Astrocyte of the spinal cord (primary cell): ENCODE measurements around the gene HK1.

ENCODE experiments used
- DNase-seq: peaks from one replicate; pipeline ENCODE4 v3.0.0; 2011; ENCODE audit warnings: low read depth, low spot score
- H3K4me3 ChIP-seq: 2 replicates; pipeline ENCODE4 v1.5.1; 2011; ENCODE audit warnings: low read depth, mild to moderate bottlenecking, low read length, moderate library complexity
- in situ Hi-C: cut with HindIII; loops from 2 replicates; pipeline ENCODE4 v1.10.0; 2017; ENCODE audit warnings: low sequenced_read_pairs
- TF ChIP-seq, protein P1 (sequence below): IDR thresholded peaks from 2 replicates; pipeline ENCODE4 v1.5.1; 2012; ENCODE audit warnings: low read depth, mild to moderate bottlenecking, low read length, inconsistent platforms

The HK1 gene

DNA sequence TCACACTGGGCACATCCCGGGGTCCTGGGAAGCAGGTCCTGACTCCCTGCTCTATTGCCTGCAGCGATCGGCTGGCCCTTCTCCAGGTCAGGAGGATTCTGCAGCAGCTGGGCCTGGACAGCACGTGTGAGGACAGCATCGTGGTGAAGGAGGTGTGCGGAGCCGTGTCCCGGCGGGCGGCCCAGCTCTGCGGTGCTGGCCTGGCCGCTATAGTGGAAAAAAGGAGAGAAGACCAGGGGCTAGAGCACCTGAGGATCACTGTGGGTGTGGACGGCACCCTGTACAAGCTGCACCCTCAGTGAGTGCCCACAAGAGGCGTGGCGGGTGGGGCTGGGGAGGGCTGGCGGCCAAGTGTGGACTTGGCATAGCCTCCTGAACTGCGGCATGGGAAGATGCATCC, 12.8 kb upstream of the HK1 start:
- in situ Hi-C loops = no loop called here
- TF ChIP-seq, protein P1, sequence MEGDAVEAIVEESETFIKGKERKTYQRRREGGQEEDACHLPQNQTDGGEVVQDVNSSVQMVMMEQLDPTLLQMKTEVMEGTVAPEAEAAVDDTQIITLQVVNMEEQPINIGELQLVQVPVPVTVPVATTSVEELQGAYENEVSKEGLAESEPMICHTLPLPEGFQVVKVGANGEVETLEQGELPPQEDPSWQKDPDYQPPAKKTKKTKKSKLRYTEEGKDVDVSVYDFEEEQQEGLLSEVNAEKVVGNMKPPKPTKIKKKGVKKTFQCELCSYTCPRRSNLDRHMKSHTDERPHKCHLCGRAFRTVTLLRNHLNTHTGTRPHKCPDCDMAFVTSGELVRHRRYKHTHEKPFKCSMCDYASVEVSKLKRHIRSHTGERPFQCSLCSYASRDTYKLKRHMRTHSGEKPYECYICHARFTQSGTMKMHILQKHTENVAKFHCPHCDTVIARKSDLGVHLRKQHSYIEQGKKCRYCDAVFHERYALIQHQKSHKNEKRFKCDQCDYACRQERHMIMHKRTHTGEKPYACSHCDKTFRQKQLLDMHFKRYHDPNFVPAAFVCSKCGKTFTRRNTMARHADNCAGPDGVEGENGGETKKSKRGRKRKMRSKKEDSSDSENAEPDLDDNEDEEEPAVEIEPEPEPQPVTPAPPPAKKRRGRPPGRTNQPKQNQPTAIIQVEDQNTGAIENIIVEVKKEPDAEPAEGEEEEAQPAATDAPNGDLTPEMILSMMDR = no peak
- H3K4me3 ChIP-seq = no peak overlapping the region
- DNase-seq = no peak

DNA sequence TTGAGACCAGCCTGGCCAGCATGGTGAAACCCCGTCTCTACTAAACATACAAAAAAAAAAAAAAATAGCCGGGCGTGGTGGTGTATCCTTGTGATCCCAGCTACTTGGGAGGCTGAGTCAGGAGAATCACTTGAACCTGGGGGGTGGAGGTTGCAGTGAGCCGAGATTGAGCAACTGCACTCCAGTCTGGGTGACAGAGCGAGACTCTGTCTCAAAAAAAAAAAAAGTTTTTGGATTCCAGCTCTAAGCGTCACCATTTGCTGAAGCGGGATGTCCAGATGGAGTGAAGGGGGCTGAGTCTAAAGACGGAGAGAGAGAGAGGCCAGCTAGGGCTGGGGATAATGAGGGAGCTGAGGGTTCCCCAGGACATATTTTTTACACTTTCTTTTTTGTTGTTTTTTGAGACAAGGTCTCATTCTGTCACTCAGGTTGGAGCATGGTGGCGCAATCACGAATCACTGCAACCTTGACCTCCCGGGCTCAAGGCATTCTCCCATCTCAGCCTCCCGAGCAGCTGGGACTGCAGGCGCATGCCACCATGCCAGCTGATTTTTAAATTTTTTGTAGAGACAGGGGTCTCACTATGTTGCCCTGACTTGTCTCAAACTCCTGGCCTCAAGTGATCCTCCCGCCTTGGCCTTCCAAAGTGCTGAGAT, 9.4 kb upstream of the HK1 start:
- no peak for DNase-seq
- TF ChIP-seq, protein P1 = no peak
- in situ Hi-C loops = no loop called here

DNA sequence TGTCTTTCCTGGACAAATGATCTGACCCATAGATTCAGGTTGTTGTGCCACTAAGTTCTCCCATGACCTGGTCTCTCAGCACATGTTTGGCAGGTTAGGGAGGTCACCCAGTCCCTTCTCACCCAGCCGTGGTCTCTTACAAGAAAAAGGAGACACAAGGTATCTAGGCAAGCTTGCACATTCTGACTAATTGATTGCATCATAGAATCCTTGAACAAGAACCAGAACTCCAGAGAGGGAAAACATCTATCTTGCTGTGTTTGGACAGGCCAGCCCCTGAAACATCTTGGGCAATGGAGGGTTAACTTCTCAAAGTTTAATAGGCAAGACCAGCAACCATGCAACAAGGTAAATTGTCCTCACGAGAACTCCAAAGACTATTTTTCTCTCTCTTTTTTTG, 8.5 kb upstream of the HK1 start:
- no peak overlapping the region for H3K4me3 ChIP-seq
- DNase-seq = no peak
- in situ Hi-C loops = no loop called here
- TF ChIP-seq, protein P1 = no peak

More for the DNA sequence above, 9.4 kb upstream of the HK1 start:
- H3K4me3 ChIP-seq = no peak overlapping the region

DNA sequence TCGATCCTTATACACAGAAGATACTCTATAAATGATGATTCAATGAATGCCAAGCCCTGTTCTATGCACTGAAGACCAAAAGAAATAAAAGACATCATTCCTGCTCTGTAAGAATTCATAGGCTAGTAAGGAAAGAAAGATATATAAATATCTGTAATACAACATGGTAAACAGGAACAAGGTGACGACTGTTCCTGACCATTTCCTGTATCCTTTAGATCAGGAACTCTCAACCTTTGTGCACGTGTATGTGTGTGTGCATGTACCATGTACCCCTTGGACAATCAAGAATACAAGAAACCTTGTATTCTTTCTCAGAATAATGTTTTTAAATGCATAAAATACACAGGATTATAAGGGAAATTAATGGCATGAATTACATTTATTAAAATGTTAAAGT, 7.3 kb upstream of the HK1 start:
- in situ Hi-C loops = no loop called here
- no peak overlapping the region for H3K4me3 ChIP-seq
- no peak for DNase-seq
- TF ChIP-seq, protein P1 = no peak

DNA sequence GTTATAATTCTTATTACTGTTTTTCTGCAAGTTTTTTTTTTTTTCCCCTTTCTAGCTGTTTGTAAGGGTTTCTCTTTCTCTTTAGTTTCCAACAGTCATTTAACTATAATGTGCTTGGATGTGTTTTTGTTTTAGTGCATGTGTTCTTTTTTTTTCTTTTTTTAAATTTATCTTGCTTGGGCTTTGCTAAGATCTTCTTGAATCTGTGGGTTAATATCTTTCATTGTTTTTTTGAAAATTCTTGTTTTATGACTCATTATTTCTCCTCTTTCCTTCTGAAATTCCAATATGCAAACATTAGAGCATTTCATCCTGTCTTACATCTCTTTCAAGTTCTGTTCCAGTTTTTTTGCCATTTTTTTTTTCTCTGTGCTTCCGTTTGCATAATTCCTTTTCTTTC, 5.7 kb upstream of the HK1 start:
- in situ Hi-C loops = no loop called here
- no peak for DNase-seq
- TF ChIP-seq, protein P1 = no peak
- H3K4me3 ChIP-seq = no peak overlapping the region

DNA sequence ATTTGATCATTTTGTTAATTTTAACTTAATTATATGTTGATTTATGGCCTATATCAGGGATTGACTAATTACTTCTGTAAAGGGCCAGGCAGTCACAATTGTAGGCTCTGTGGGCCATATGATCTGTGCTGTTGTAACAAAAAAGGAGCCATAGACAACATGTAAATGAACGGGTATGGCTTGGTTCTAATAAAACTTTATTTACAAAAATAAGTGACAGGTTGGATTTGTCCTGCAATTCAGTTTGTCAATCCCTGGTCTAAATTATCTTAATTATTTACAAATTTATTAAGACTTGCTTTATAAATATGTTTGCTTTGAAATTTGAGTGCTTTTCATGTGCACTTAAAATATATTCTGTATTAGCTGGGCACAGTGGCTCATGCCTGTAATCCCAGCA, 2.9 kb upstream of the HK1 start:
- in situ Hi-C loops = no loop called here
- DNase-seq = no peak
- TF ChIP-seq, protein P1 = no peak
- H3K4me3 ChIP-seq = no peak overlapping the region

DNA sequence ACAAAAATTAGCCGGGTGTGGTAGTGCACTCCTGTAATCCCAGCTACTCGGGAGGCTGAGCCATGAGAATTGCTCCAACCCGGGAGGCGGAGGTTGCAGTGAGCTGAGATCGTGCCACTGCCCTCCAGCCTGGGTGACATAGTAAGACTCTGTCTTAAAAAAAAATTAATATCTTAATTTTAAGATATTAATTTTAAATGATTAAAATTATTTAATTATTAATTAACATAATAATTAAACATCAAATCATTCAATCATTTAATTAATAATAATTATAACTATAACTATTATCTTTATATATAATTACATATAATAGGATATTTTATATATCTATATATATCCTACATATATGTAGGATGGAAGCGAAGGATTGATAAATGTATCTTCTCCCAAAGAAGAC, 1.8 kb upstream of the HK1 start:
- H3K4me3 ChIP-seq = no peak overlapping the region
- DNase-seq = no peak
- in situ Hi-C loops = no loop called here
- TF ChIP-seq, protein P1 = no peak
